GM18951 (cell line): ENCODE measurements around the gene GALNT14.

Experiments used
- POLR2A ChIP-seq: IDR thresholded peaks from 4 replicates; pipeline ENCODE4 v1.6.1; 2011; ENCODE audit warnings: mild to moderate bottlenecking; ENCODE audit not compliant: insufficient read length, insufficient read depth; ENCODE audit errors: extremely low read depth
- in situ Hi-C: fragments of 300-500 bp; cut with MboI; formaldehyde crosslinking; loops from one replicate; pipeline ENCODE4 v1.12.0; 2022; ENCODE audit warnings: low sequenced_read_pairs, mixed read lengths, inconsistent platforms; ENCODE audit not compliant: unreplicated experiment

The GALNT14 gene

GRCh38 chr2:30974092-30974491, 164.1 kb downstream of the GALNT14 start:
- in situ Hi-C loops: no loop called here
- no peak for TF ChIP-seq POLR2A

GRCh38 chr2:30971231-30972025, 166.8 kb downstream of the GALNT14 start:
- in situ Hi-C loops: no loop called here
- TF ChIP-seq POLR2A: no peak

GRCh38 chr2:30968660-30969397, 169.4 kb downstream of the GALNT14 start:
- in situ Hi-C loops: no loop called here
- no peak for TF ChIP-seq POLR2A

- in situ Hi-C loops: no loop called here
These were observed 171.5 kb downstream of the GALNT14 start for GRCh38 chr2:30966786-30967185.

GRCh38 chr2:30965022-30965531, 173.2 kb downstream of the GALNT14 start:
- in situ Hi-C loops: no loop called here
- TF ChIP-seq POLR2A: no peak

More at GRCh38 chr2:30966786-30967185, 171.5 kb downstream of the GALNT14 start:
- no peak for TF ChIP-seq POLR2A

DNA sequence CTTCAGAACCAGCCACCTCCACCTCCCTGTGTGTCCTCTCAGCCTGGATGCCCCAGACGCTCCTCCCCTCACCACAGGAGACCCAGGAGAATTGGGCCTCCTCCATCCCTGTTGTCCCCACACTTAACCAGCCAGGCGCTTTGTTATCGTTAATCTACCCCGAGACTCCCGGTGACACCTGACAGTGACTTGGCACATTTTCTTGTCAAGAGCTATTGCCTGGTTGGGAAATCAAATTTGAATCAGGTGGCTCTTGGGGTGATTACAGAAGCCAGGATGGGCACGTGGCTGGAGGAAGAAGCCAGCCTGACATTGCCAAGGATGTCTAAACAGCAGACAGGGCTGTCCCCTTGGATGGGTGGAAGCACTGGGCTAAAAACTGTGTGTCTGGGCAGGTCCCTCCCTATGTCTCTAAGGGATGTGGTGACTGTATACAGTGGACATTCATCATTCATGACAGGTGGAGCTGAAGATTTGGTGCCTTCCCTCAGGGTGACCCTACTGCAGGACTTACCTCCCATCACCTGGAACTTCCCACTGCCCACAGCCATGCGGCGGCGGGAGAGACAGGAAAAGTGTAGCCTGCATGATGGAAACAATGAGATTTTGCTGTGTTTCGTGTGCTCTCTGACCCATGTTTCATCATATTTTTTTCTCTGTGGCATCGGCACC, 173.8 kb downstream of the GALNT14 start:
- no peak for TF ChIP-seq POLR2A
- in situ Hi-C loops: no loop called here

DNA sequence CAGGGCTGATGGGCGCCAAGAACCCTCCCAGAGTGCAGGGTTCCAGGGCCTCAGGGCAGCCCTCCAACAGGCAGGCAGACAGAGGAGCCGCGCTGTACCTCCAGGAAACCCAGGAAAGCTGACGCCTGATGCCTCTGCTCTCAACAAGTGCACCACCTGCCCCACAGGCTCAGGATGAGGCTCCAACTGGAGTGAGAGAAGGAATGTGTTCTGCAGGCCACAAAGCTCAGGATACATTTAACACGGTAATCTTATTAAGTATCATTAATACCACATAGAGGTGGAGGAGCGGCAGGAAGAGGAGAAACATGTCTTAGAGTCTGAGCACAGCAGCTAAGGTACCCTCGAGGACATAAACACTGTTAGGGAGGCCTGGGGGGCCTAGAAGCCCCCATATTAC, 175.1 kb downstream of the GALNT14 start:
- no peak for TF ChIP-seq POLR2A
- in situ Hi-C loops: no loop called here

DNA sequence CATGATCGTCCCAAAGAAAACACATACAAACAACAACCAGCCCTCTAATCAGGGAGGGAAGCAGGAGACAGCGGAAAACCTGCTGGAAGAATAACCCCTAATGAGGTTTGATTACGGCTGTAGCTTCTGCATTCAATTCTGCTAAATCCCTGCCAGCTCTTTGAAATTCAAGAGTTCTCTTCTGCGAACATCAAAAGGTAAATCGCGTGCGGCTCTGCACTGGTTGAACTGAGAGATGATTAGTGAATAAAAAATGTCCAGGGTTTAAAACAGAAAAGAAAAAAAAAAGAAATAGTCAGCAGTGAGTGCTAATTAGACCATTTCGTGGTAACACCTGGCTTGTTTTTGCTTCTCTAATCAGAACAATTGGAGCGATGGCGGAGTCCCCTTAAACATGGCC, 178.0 kb downstream of the GALNT14 start:
- no peak for TF ChIP-seq POLR2A
- in situ Hi-C loops: no loop called here

GRCh38 chr2:30959653-30960052, 178.6 kb downstream of the GALNT14 start:
- TF ChIP-seq POLR2A: no peak
- in situ Hi-C loops: no loop called here

- in situ Hi-C loops: no loop called here
- TF ChIP-seq POLR2A: no peak
These were observed 179.3 kb downstream of the GALNT14 start for GRCh38 chr2:30958918-30959265.

GRCh38 chr2:30958193-30958917, 179.9 kb downstream of the GALNT14 start:
- no peak for TF ChIP-seq POLR2A
- in situ Hi-C loops: no loop called here

DNA sequence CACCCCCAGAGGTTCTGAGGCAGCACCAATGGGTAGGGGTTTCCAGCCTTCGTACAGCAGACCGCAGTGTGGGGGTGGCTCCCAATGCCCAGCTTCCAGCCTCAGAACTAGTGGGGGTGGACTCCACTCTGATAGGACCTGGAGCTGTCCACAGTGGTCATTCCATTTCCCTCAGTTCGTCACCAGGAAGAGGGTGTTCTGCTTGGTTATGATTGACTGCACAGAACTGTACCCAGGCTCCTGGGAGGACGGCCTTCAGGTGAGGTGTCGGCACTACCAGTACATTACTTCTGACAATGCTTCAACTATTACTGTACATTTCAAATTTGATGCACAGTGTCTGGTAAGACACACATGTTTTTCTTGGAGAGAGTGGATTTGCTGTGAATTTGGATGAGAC, 180.6 kb downstream of the GALNT14 start:
- in situ Hi-C loops: no loop called here
- no peak for TF ChIP-seq POLR2A

GRCh38 chr2:30956995-30957394, 181.2 kb downstream of the GALNT14 start:
- in situ Hi-C loops: no loop called here
- TF ChIP-seq POLR2A: no peak
